Mammary epithelial cell (primary cell): ENCODE results near the gene KCND2.

Experiments
- CTCF ChIP-seq, 2 donors: IDR thresholded peaks in 1 of 2; conservative IDR thresholded peaks in 1 of 2; 2 replicates each; pipeline ENCODE4 v1.5.1; 2011 to 2012; ENCODE audit warnings: inconsistent platforms in 2 of 2, low read length in 2 of 2, mild to moderate bottlenecking in 2 of 2, control low read depth in 1 of 2, low read depth in 1 of 2; ENCODE audit not compliant: insufficient read depth in 1 of 2; ENCODE audit errors: extremely low read depth in 1 of 2
- EZH2 ChIP-seq: IDR thresholded peaks from 2 replicates; pipeline ENCODE4 v1.6.1; 2012; ENCODE audit warnings: low read length, inconsistent platforms, borderline replicate concordance

- TF ChIP-seq CTCF (conservative IDR thresholded peaks at IDR 0.05 in 1 of 2, IDR thresholded peaks at IDR 0.05 in 1 of 2; ENCODE audit: extremely low read depth in 1 of 2, insufficient read depth in 1 of 2, low read depth in 1 of 2, low read length in 2 of 2), result no peak
- no peak for TF ChIP-seq EZH2
Measured at GRCh38 chr7:120700796-120701195, 427.8 kb downstream of the KCND2 start.
